CD4-positive, alpha-beta T cell (primary cell): ENCODE results near the gene SCG5. TPM values are rescaled to one million over a fixed set of nuclear protein-coding genes. Genes with fewer than 3 reads are reported as not detected.

Source experiments
- ATAC-seq: fragments of 200-7000 bp; cut with Tn5 transposase; one replicate; pipeline ENCODE4 v1.10.0; 2022; ENCODE audit warnings: mild to moderate bottlenecking; ENCODE audit not compliant: poor library complexity
- CTCF ChIA-PET: fragments of 350-600 bp; sonication (Branson Sonifier 250); formaldehyde crosslinking; loops from one replicate; lab custom pipeline; 2021; ENCODE audit warnings: antibody characterized with exemption, inconsistent platforms; lab: Charles Lee
- POLR2A ChIA-PET: fragments of 350-600 bp; sonication (Branson Sonifier 250); formaldehyde crosslinking; loops from one replicate; lab custom pipeline; 2021; ENCODE audit warnings: antibody characterized with exemption, inconsistent platforms; lab: Charles Lee
- DNase-seq, 14 experiments: peaks; one replicate each; pipeline ENCODE4 v3.0.0-alpha.2; 2013 to 2020; ENCODE audit warnings: mixed read lengths in 2 of 14
- H3K27ac ChIP-seq, 2 donors: one replicate each; pipeline versions ENCODE4 v1.5.1 to v1.7.0; 2013; ENCODE audit warnings: low read length in 2 of 2, low read depth in 1 of 2, mild to moderate bottlenecking in 1 of 2
- H3K27me3 ChIP-seq, 2 experiments: 1 replicate in 1 of 2; 2 replicates in 1 of 2; pipeline versions ENCODE4 v1.6.1 to v1.7.0; 2013; ENCODE audit warnings: low read length in 2 of 2, control low read depth in 1 of 2, mild to moderate bottlenecking in 1 of 2, moderate library complexity in 1 of 2; ENCODE audit not compliant: insufficient read depth in 2 of 2, control insufficient read depth in 1 of 2
- H3K36me3 ChIP-seq: one replicate; pipeline ENCODE4 v1.6.1; 2013; ENCODE audit warnings: low read length, control low read depth; ENCODE audit not compliant: insufficient read depth
- H3K4me1 ChIP-seq: one replicate; pipeline ENCODE4 v1.6.1; 2013; ENCODE audit warnings: low read length, control low read depth; ENCODE audit not compliant: insufficient read depth
- H3K4me3 ChIP-seq: one replicate; pipeline ENCODE4 v1.5.1; 2013; ENCODE audit warnings: mild to moderate bottlenecking, low read length, moderate library complexity
- H3K9me3 ChIP-seq, 2 experiments: 1 replicate in 1 of 2; 2 replicates in 1 of 2; pipeline versions ENCODE4 v1.6.1 to v1.7.0; 2013; ENCODE audit warnings: low read length in 2 of 2, mild to moderate bottlenecking in 2 of 2, control low read depth in 1 of 2, moderate library complexity in 1 of 2; ENCODE audit not compliant: control insufficient read depth in 1 of 2, insufficient read depth in 1 of 2
- H3K27ac Mint-ChIP-seq: one replicate; pipeline ENCODE4 v1.8.0; 2020; ENCODE audit warnings: mixed read lengths
- H3K27me3 Mint-ChIP-seq: one replicate; pipeline ENCODE4 v1.8.0; 2021; ENCODE audit warnings: mixed read lengths
- H3K36me3 Mint-ChIP-seq: one replicate; pipeline ENCODE4 v1.8.0; 2021; ENCODE audit warnings: low read depth, mixed read lengths
- H3K4me1 Mint-ChIP-seq: one replicate; pipeline ENCODE4 v1.8.0; 2021; ENCODE audit warnings: low read depth, mixed read lengths
- H3K4me3 Mint-ChIP-seq: one replicate; pipeline ENCODE4 v1.8.0; 2020; ENCODE audit warnings: mild to moderate bottlenecking, mixed read lengths
- H3K9me3 Mint-ChIP-seq: one replicate; pipeline ENCODE4 v1.8.0; 2020; ENCODE audit warnings: mixed read lengths
- CTCF ChIP-seq: fragments of 200-600 bp; IDR thresholded peaks from one replicate; pipeline ENCODE4 v1.8.0; 2022; ENCODE audit warnings: antibody characterized with exemption, mild to moderate bottlenecking
- intact Hi-C, 2 experiments: fragments of 100-400 bp; cut with DNase I in 1 of 2; cut with micrococcal nuclease in 1 of 2; formaldehyde crosslinking; loops; one replicate each; pipeline versions ENCODE4 v1.15.1 to v1.9.0; 2023 to 2025; cut with DNase I, micrococcal nuclease
- total RNA-seq, 174 experiments: library from RNA in 2 of 174; stranded (reverse) in 2 of 174; gene quantifications; one replicate each; pipeline ENCODE4 v1.2.3 and lab custom pipeline; 2021 to 2026

SCG5 gene
- total RNA-seq, 2 experiments from 2014 or later, result not detected

GRCh38 chr15:32694222-32694983 is 52.9 kb downstream of the SCG5 start:
- H3K9me3 ChIP-seq, result no peaks in the 10 kb centered on the region
- H3K27me3 ChIP-seq, result no peaks in the 10 kb centered on the region
- ATAC-seq (no peak), DNase-seq (no peak)
- no peaks in the 10 kb centered on the region for H3K27me3 Mint-ChIP-seq
- TF ChIP-seq CTCF, result no peak
- no peaks in the 10 kb centered on the region for H3K36me3 Mint-ChIP-seq
- H3K4me1 ChIP-seq, result no peaks in the 10 kb centered on the region
- no peak overlapping the region for H3K4me3 ChIP-seq
- no peaks in the 10 kb centered on the region for H3K9me3 Mint-ChIP-seq
- intact Hi-C loops, result no loop called here
- no peaks in the 10 kb centered on the region for H3K4me1 Mint-ChIP-seq
- no peak overlapping the region for H3K27ac ChIP-seq
- H3K36me3 ChIP-seq, result no peaks in the 10 kb centered on the region
- no peak overlapping the region for H3K4me3 Mint-ChIP-seq
- ChIA-PET CTCF (no interaction called here), POLR2A (no interaction called here)
- H3K27ac Mint-ChIP-seq, result no peak overlapping the region

- no peak overlapping the region for H3K27ac Mint-ChIP-seq
- DNase-seq, result no peak
- Histone ChIP-seq H3K4me3 (no peak overlapping the region), H3K27ac (no peak overlapping the region), H3K36me3 (no peaks in the 10 kb centered on the region), H3K27me3 (no peaks in the 10 kb centered on the region), H3K4me1 (no peaks in the 10 kb centered on the region), H3K9me3 (no peaks in the 10 kb centered on the region)
- TF ChIP-seq CTCF, result no peak
- ChIA-PET POLR2A (no interaction called here), CTCF (no interaction called here)
- no peak for ATAC-seq
- no peak overlapping the region for H3K4me3 Mint-ChIP-seq
- intact Hi-C loops, result no loop called here
- no peaks in the 10 kb centered on the region for H3K36me3 Mint-ChIP-seq
- no peaks in the 10 kb centered on the region for H3K9me3 Mint-ChIP-seq
- H3K4me1 Mint-ChIP-seq, result no peaks in the 10 kb centered on the region
- H3K27me3 Mint-ChIP-seq, result peaks cover 14% of the 10 kb centered on the region
Observed at GRCh38 chr15:32698773-32699390, 57.4 kb downstream of the SCG5 start.

GRCh38 chr15:32700501-32701150 is 59.1 kb downstream of the SCG5 start:
- ChIA-PET POLR2A (no interaction called here), CTCF (no interaction called here)
- Histone ChIP-seq H3K4me1 (no peaks in the 10 kb centered on the region), H3K4me3 (no peak overlapping the region), H3K9me3 (no peaks in the 10 kb centered on the region), H3K27ac (no peak overlapping the region), H3K27me3 (no peaks in the 10 kb centered on the region), H3K36me3 (no peaks in the 10 kb centered on the region)
- Mint-ChIP-seq H3K4me3 (no peak overlapping the region), H3K27me3 (peaks cover 19% of the 10 kb centered on the region), H3K4me1 (no peaks in the 10 kb centered on the region), H3K9me3 (no peaks in the 10 kb centered on the region), H3K27ac (no peak overlapping the region), H3K36me3 (no peaks in the 10 kb centered on the region)
- no peak for TF ChIP-seq CTCF
- DNase-seq (no peak), ATAC-seq (no peak)
- intact Hi-C loops, result no loop called here
